CD4-positive, alpha-beta memory T cell (primary cell): ENCODE measurements around the gene BCLAF1. TPM values are rescaled to one million over a fixed set of nuclear protein-coding genes. Genes with fewer than 3 reads are reported as not detected.

Source experiments
- CTCF ChIA-PET: fragments of 350-600 bp; sonication (Branson Sonifier 250); formaldehyde crosslinking; loops from one replicate; lab custom pipeline; 2021; ENCODE audit warnings: inconsistent platforms; ENCODE audit not compliant: partially characterized antibody; lab: Charles Lee
- POLR2A ChIA-PET: fragments of 350-600 bp; sonication (Branson Sonifier 250); formaldehyde crosslinking; loops from one replicate; lab custom pipeline; 2021; ENCODE audit not compliant: partially characterized antibody; lab: Charles Lee
- DNase-seq, 5 donors: peaks; one replicate each; pipeline versions ENCODE4 v3.0.0 to v3.0.0-alpha.2; 2020 to 2022; ENCODE audit warnings: mixed read lengths in 1 of 5
- H3K27ac ChIP-seq: one replicate; pipeline ENCODE4 v1.7.0; 2013; ENCODE audit warnings: low read depth, low read length
- H3K27me3 ChIP-seq: 2 replicates; pipeline ENCODE4 v1.7.0; 2013; ENCODE audit warnings: mild to moderate bottlenecking, low read length, moderate library complexity; ENCODE audit not compliant: insufficient read depth
- H3K36me3 ChIP-seq: 2 replicates; pipeline ENCODE4 v1.7.0; 2013; ENCODE audit warnings: mild to moderate bottlenecking, low read length, moderate library complexity; ENCODE audit not compliant: insufficient read depth
- H3K4me1 ChIP-seq: 2 replicates; pipeline ENCODE4 v1.7.0; 2013; ENCODE audit warnings: mild to moderate bottlenecking, low read length, moderate library complexity; ENCODE audit not compliant: insufficient read depth
- H3K4me3 ChIP-seq, 2 donors: one replicate each; pipeline ENCODE4 v1.7.0; 2013; ENCODE audit warnings: low read length in 2 of 2, mild to moderate bottlenecking in 1 of 2
- H3K9me3 ChIP-seq, 2 donors: one replicate each; pipeline ENCODE4 v1.7.0; 2013; ENCODE audit warnings: low read length in 2 of 2, control low read depth in 1 of 2; ENCODE audit not compliant: control insufficient read depth in 1 of 2
- H3K27ac Mint-ChIP-seq, 7 donors: one replicate each; pipeline ENCODE4 v1.8.0; 2020 to 2021; ENCODE audit warnings: mixed read lengths in 7 of 7, mild to moderate bottlenecking in 6 of 7, inconsistent platforms in 3 of 7, moderate library complexity in 3 of 7
- H3K27me3 Mint-ChIP-seq, 2 donors: one replicate each; pipeline ENCODE4 v1.8.0; 2020 to 2021; ENCODE audit warnings: mixed read lengths in 2 of 2
- H3K36me3 Mint-ChIP-seq, 2 donors: one replicate each; pipeline ENCODE4 v1.8.0; 2020 to 2021; ENCODE audit warnings: mixed read lengths in 2 of 2, inconsistent platforms in 1 of 2, mild to moderate bottlenecking in 1 of 2
- H3K4me1 Mint-ChIP-seq, 4 donors: one replicate each; pipeline ENCODE4 v1.8.0; 2020 to 2021; ENCODE audit warnings: mixed read lengths in 4 of 4, mild to moderate bottlenecking in 1 of 4
- H3K4me3 Mint-ChIP-seq, 8 donors: one replicate each; pipeline ENCODE4 v1.8.0; 2020 to 2021; ENCODE audit warnings: mixed read lengths in 8 of 8, mild to moderate bottlenecking in 7 of 8, moderate library complexity in 6 of 8, inconsistent platforms in 3 of 8
- H3K9me3 Mint-ChIP-seq, 8 donors: one replicate each; pipeline ENCODE4 v1.8.0; 2020 to 2021; ENCODE audit warnings: mixed read lengths in 8 of 8, mild to moderate bottlenecking in 5 of 8, inconsistent platforms in 3 of 8, moderate library complexity in 1 of 8
- intact Hi-C: fragments of 100-400 bp; cut with micrococcal nuclease; formaldehyde crosslinking; loops from one replicate; pipeline ENCODE4 v1.15.1; 2023
- polyA plus RNA-seq, 2 donors: library from polyadenylated mRNA; unstranded; fragments of 300-500 nt; fragmentation: Illumina TruSeq; gene quantifications; one replicate each; pipeline ENCODE4 v1.2.3, GENCODE V29; 2021
- total RNA-seq, 2 experiments: library from RNA; stranded (reverse); gene quantifications; one replicate each; pipeline ENCODE4 v1.2.3, GENCODE V29; 2021

BCLAF1 gene
- total and polyA plus RNA-seq, 4 experiments from 2014 or later = 81.9 to 242 (median 174) TPM

- H3K4me3 Mint-ChIP-seq = peak overlapping the region; percentile 93 to 100 (median 100)
- peaks cover 9 to 33% of the 10 kb centered on the region in 2 donors for H3K36me3 Mint-ChIP-seq
- DNase-seq = peak; percentile 88 to 95 (median 93)
- H3K4me1 Mint-ChIP-seq = peaks cover 14 to 65% (median 39%) of the 10 kb centered on the region in 4 donors
- H3K27ac ChIP-seq = peak overlapping the region; percentile 100
- CTCF ChIA-PET = interaction anchor here (0.6 to 4.0 kb wide), 11 partner anchors 21 to 1235 kb away, joined by 3 to 17 read pairs (median 4); partner anchors contain the start of genes AHI1, HBS1L, MAP3K5 and MTFR2
- no peaks in the 10 kb centered on the region for H3K9me3 ChIP-seq
- H3K27me3 Mint-ChIP-seq = peaks cover 5% of the 10 kb centered on the region in 2 donors
- H3K27me3 ChIP-seq = no peaks in the 10 kb centered on the region
- POLR2A ChIA-PET = interaction anchor here (0.6 to 7.8 kb wide), 48 partner anchors 8 to 1758 kb away, joined by 3 to 198 read pairs (median 5); partner anchors contain the start of genes AHI1, HBS1L, MAP3K5 and MAP7
- peak overlapping the region; percentile 99 to 100 (median 100) for H3K27ac Mint-ChIP-seq
- peak overlapping the region; percentile 92 to 94 for H3K4me3 ChIP-seq
- no peaks in the 10 kb centered on the region for H3K36me3 ChIP-seq
- H3K4me1 ChIP-seq = peaks cover 49% of the 10 kb centered on the region
- peaks cover 0 to 12% (median 2%) of the 10 kb centered on the region in 8 donors for H3K9me3 Mint-ChIP-seq
- intact Hi-C loops = no loop called here
These were observed 864 bp upstream of the BCLAF1 start for GRCh38 chr6:136290410-136291010.

- peaks cover 62% of the 10 kb centered on the region for H3K4me1 ChIP-seq
These were observed 393 bp downstream of the BCLAF1 start for GRCh38 chr6:136289327-136289578.

GRCh38 chr6:136288566-136289326, 900 bp downstream of the BCLAF1 start:
- Histone ChIP-seq H3K27me3 (no peaks in the 10 kb centered on the region), H3K9me3 (no peaks in the 10 kb centered on the region), H3K27ac (peak overlapping the region; percentile 100), H3K4me3 (peak overlapping the region; percentile 92 to 94), H3K36me3 (no peaks in the 10 kb centered on the region), H3K4me1 (peaks cover 67% of the 10 kb centered on the region)
- peaks cover 27 to 82% (median 55%) of the 10 kb centered on the region in 4 donors for H3K4me1 Mint-ChIP-seq
- peak; percentile 93 to 99 (median 97) for DNase-seq
- peak overlapping the region; percentile 93 to 100 (median 100) for H3K4me3 Mint-ChIP-seq
- peaks cover 5% of the 10 kb centered on the region in 2 donors for H3K27me3 Mint-ChIP-seq
- peaks cover 0 to 12% (median 2%) of the 10 kb centered on the region in 8 donors for H3K9me3 Mint-ChIP-seq
- H3K27ac Mint-ChIP-seq = peak overlapping the region; percentile 99 to 100 (median 100)
- intact Hi-C loops = loop anchor here (1.0 to 10.0 kb wide), 6 partner anchors 29 to 791 kb away; partner anchors contain the start of genes AHI1, MAP3K5, MTFR2 and PEX7
- H3K36me3 Mint-ChIP-seq = peaks cover 15 to 43% of the 10 kb centered on the region in 2 donors
- ChIA-PET POLR2A (interaction anchor here (0.8 to 7.8 kb wide), 33 partner anchors 8 to 1427 kb away, joined by 3 to 198 read pairs (median 6); partner anchors contain the start of genes AHI1, HBS1L, MAP3K5 and MAP7), CTCF (interaction anchor here (0.7 to 4.0 kb wide), 14 partner anchors 15 to 1234 kb away, joined by 3 to 17 read pairs (median 4); partner anchors contain the start of genes AHI1, HBS1L, MAP3K5 and MTFR2)

More at GRCh38 chr6:136289327-136289578, 393 bp downstream of the BCLAF1 start:
- Mint-ChIP-seq H3K4me1 (peaks cover 24 to 77% (median 51%) of the 10 kb centered on the region in 4 donors), H3K36me3 (peaks cover 15 to 43% of the 10 kb centered on the region in 2 donors), H3K9me3 (peaks cover 0 to 12% (median 2%) of the 10 kb centered on the region in 8 donors), H3K27me3 (peaks cover 5% of the 10 kb centered on the region in 2 donors), H3K4me3 (peak overlapping the region; percentile 93 to 100 (median 100)), H3K27ac (peak overlapping the region; percentile 99 to 100 (median 100))
- Histone ChIP-seq H3K36me3 (no peaks in the 10 kb centered on the region), H3K27ac (peak overlapping the region; percentile 100), H3K4me3 (peak overlapping the region; percentile 92 to 94), H3K27me3 (no peaks in the 10 kb centered on the region), H3K9me3 (no peaks in the 10 kb centered on the region)
- DNase-seq = peak; percentile 93 to 96 (median 96)
- intact Hi-C loops = loop anchor here (1.0 to 10.0 kb wide), 6 partner anchors 28 to 792 kb away; partner anchors contain the start of genes AHI1, MAP3K5, MTFR2 and PEX7
- POLR2A ChIA-PET = interaction anchor here (0.8 to 7.8 kb wide), 37 partner anchors 9 to 1427 kb away, joined by 3 to 198 read pairs (median 6); partner anchors contain the start of genes AHI1, HBS1L, MAP3K5 and MAP7
- CTCF ChIA-PET = interaction anchor here (1.4 to 4.0 kb wide), 10 partner anchors 20 to 1234 kb away, joined by 3 to 17 read pairs (median 4); partner anchors contain the start of genes AHI1, HBS1L, MAP3K5 and MTFR2

- ChIA-PET CTCF (interaction anchor here (1.0 kb wide), 1 partner anchor 32 kb away, joined by 3 read pairs; no protein-coding TSS in a partner anchor), POLR2A (interaction anchor here (0.8 to 1.3 kb wide), 2 partner anchors 30 to 787 kb away, joined by 3 to 4 read pairs; partner anchors contain the start of gene AHI1)
- H3K4me1 Mint-ChIP-seq = peaks cover 56 to 98% (median 73%) of the 10 kb centered on the region in 4 donors
These were observed 4.7 kb downstream of the BCLAF1 start for GRCh38 chr6:136284909-136285308.

GRCh38 chr6:136282906-136283305, 6.7 kb downstream of the BCLAF1 start:
- peak overlapping the region; percentile 20 for H3K27ac ChIP-seq
- Mint-ChIP-seq H3K36me3 (peaks cover 31 to 60% of the 10 kb centered on the region in 2 donors), H3K27me3 (no peaks in the 10 kb centered on the region), H3K4me1 (peaks cover 57 to 92% (median 79%) of the 10 kb centered on the region in 4 donors), H3K9me3 (no peaks in the 10 kb centered on the region), H3K27ac (peak overlapping the region; percentile 21 to 80 (median 69)), H3K4me3 (peak overlapping the region; percentile 57 to 88 (median 80))
- peak in 1 of 5 donors; percentile 33 for DNase-seq
- CTCF ChIA-PET = interaction anchor here (0.6 to 1.5 kb wide), 3 partner anchors 9 to 785 kb away, joined by 4 read pairs; no protein-coding TSS in a partner anchor
- H3K4me3 ChIP-seq = peak overlapping the region in 1 of 2 donors; percentile 14
- intact Hi-C loops = loop anchor here (10.0 kb wide), 1 partner anchor 512 kb away; the partner anchor contains the start of gene MAP3K5
- no peaks in the 10 kb centered on the region for H3K27me3 ChIP-seq
- no peaks in the 10 kb centered on the region for H3K9me3 ChIP-seq
- H3K36me3 ChIP-seq = peaks cover 18% of the 10 kb centered on the region
- peaks cover 84% of the 10 kb centered on the region for H3K4me1 ChIP-seq
- POLR2A ChIA-PET = interaction anchor here (1.0 to 2.7 kb wide), 3 partner anchors 7 to 32 kb away, joined by 3 to 13 read pairs (median 10); partner anchors contain the start of genes BCLAF1 and MTFR2

More at GRCh38 chr6:136284909-136285308, 4.7 kb downstream of the BCLAF1 start:
- Histone ChIP-seq H3K36me3 (peaks cover 14% of the 10 kb centered on the region), H3K27ac (peak overlapping the region; percentile 60), H3K27me3 (no peaks in the 10 kb centered on the region), H3K4me3 (no peak overlapping the region), H3K9me3 (no peaks in the 10 kb centered on the region), H3K4me1 (peaks cover 83% of the 10 kb centered on the region)
- peaks cover 0 to 12% (median 2%) of the 10 kb centered on the region in 8 donors for H3K9me3 Mint-ChIP-seq
- peaks cover 32 to 68% of the 10 kb centered on the region in 2 donors for H3K36me3 Mint-ChIP-seq
- intact Hi-C loops = loop anchor here (2.0 to 10.0 kb wide), 2 partner anchors 14 to 510 kb away; partner anchors contain the start of gene MAP3K5
- DNase-seq = peak in 1 of 5 donors; percentile 45
- H3K27me3 Mint-ChIP-seq = peaks cover 5% of the 10 kb centered on the region in 2 donors
- H3K27ac Mint-ChIP-seq = peak overlapping the region; percentile 42 to 99 (median 86)
- H3K4me3 Mint-ChIP-seq = peak overlapping the region; percentile 51 to 100 (median 82)

- no peaks in the 10 kb centered on the region for H3K9me3 ChIP-seq
- no peak for DNase-seq
- H3K27me3 Mint-ChIP-seq = no peaks in the 10 kb centered on the region
- intact Hi-C loops = loop anchor here (1.0 to 10.0 kb wide), 2 partner anchors 12 to 515 kb away; partner anchors contain the start of gene MAP3K5
- peaks cover 35 to 69% of the 10 kb centered on the region in 2 donors for H3K36me3 Mint-ChIP-seq
- no peaks in the 10 kb centered on the region for H3K9me3 Mint-ChIP-seq
- H3K4me1 Mint-ChIP-seq = peaks cover 45 to 71% (median 62%) of the 10 kb centered on the region in 4 donors
- peak overlapping the region in 6 of 8 donors; percentile 22 to 80 (median 44) for H3K4me3 Mint-ChIP-seq
- H3K4me1 ChIP-seq = peaks cover 70% of the 10 kb centered on the region
- POLR2A ChIA-PET = interaction anchor here (0.7 to 1.0 kb wide), 3 partner anchors 8 to 10 kb away, joined by 3 to 5 read pairs (median 3); partner anchors contain the start of gene BCLAF1
- CTCF ChIA-PET = interaction anchor here (1.0 kb wide), 1 partner anchor 38 kb away, joined by 6 read pairs; no protein-coding TSS in a partner anchor
- peaks cover 39% of the 10 kb centered on the region for H3K36me3 ChIP-seq
- H3K27me3 ChIP-seq = no peaks in the 10 kb centered on the region
- no peak overlapping the region for H3K27ac ChIP-seq
- H3K4me3 ChIP-seq = no peak overlapping the region
- H3K27ac Mint-ChIP-seq = peak overlapping the region in 4 of 7 donors; percentile 25 to 80 (median 54)
These were observed 9.5 kb downstream of the BCLAF1 start for GRCh38 chr6:136280032-136280609.
